ENCODE data around the gene MTCL1.

MTCL1 gene

GRCh38 chr18:8705238-8705960 is at the start of gene MTCL1:
Gene MTCL1 (plus strand): TSS chr18:8705556. CDS start chr18:8705661, 105 bp downstream.
- DNase-seq: no peak

GRCh38 chr18:8656232-8656631 is 49.1 kb upstream of the MTCL1 start:
- DNase-seq: no peak

GRCh38 chr18:8657050-8657820 is 48.1 kb upstream of the MTCL1 start:
- DNase-seq: no peak

GRCh38 chr18:8657873-8658470 is 47.4 kb upstream of the MTCL1 start:
- no peak for DNase-seq

- no peak for DNase-seq
These were observed 46.4 kb upstream of the MTCL1 start for GRCh38 chr18:8658858-8659485.

GRCh38 chr18:8659609-8660242 is 45.6 kb upstream of the MTCL1 start:
- DNase-seq: no peak

GRCh38 chr18:8660316-8660715 is 45.0 kb upstream of the MTCL1 start:
- DNase-seq: no peak

GRCh38 chr18:8661754-8662559 is 43.4 kb upstream of the MTCL1 start:
- DNase-seq: no peak

GRCh38 chr18:8662560-8663255 is 42.6 kb upstream of the MTCL1 start:
- no peak for DNase-seq

- no peak for DNase-seq
These were observed 37.5 kb upstream of the MTCL1 start for GRCh38 chr18:8667846-8668245.

GRCh38 chr18:8668381-8668780 is 37.0 kb upstream of the MTCL1 start:
- DNase-seq: no peak

- DNase-seq: no peak
These were observed 35.8 kb upstream of the MTCL1 start for GRCh38 chr18:8669571-8669970.

GRCh38 chr18:8673256-8674209 is 31.8 kb upstream of the MTCL1 start:
- DNase-seq: no peak

GRCh38 chr18:8675057-8675456 is 30.3 kb upstream of the MTCL1 start:
- DNase-seq: no peak

- no peak for DNase-seq
These were observed 24.2 kb upstream of the MTCL1 start for GRCh38 chr18:8681196-8681595.

GRCh38 chr18:8684577-8684976 is 20.8 kb upstream of the MTCL1 start:
- DNase-seq: no peak

- DNase-seq: no peak
These were observed 20.0 kb upstream of the MTCL1 start for GRCh38 chr18:8685141-8685913.

GRCh38 chr18:8685914-8686216 is 19.5 kb upstream of the MTCL1 start:
- DNase-seq: no peak

- DNase-seq: no peak
These were observed 18.7 kb upstream of the MTCL1 start for GRCh38 chr18:8686611-8687010.

All from stimulated activated CD4-positive, alpha-beta T cell treated with anti-CD3 and anti-CD28 coated beads, Interleukin-4, amount 100 ng/mL, for 4 hours (primary cell).